KOPT-K1 (cell line): ENCODE results near the gene GARIN1A.

Experiments used
- H3K27ac ChIP-seq: fragments of 200-600 bp; sonication (generic); 2 replicates; pipeline ENCODE4 v1.5.1; 2016; ENCODE audit warnings: antibody characterized with exemption, mild to moderate bottlenecking, low read depth, low read length; ENCODE audit not compliant: poor library complexity, severe bottlenecking
- H3K36me3 ChIP-seq: fragments of 200-600 bp; sonication (generic); 2 replicates; pipeline ENCODE4 v1.5.1; 2017; ENCODE audit warnings: antibody characterized with exemption, mild to moderate bottlenecking, low read length, moderate library complexity; ENCODE audit not compliant: insufficient read depth
- H3K9me3 ChIP-seq: fragments of 200-600 bp; sonication (generic); 2 replicates; pipeline ENCODE4 v1.5.1; 2017; ENCODE audit warnings: antibody characterized with exemption, low read length, mild to moderate bottlenecking; ENCODE audit not compliant: insufficient read depth, poor library complexity, severe bottlenecking

GARIN1A gene

DNA sequence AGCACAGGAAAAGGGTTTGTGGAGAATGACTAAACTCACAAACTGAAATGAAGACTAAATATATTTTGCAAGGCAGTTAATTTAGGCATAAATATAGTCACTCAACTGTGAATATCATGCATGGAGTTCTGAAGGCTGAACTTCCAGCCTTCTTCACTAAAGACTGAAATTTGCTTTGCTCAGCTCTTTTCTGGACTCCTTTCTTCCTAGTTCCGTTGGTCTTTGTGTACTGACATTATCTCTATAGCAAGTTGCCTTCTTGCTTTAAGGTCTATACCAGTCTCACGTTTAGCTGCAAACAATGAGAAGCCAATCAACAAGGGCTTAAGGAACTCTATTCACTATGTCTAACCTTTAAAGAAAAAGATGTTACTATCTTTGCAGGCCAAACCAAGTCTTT lies 22.6 kb downstream of the GARIN1A start:
- H3K36me3 ChIP-seq: no peaks in the 10 kb centered on the region
- H3K27ac ChIP-seq: no peak overlapping the region
- no peaks in the 10 kb centered on the region for H3K9me3 ChIP-seq

- Histone ChIP-seq H3K9me3 (no peaks in the 10 kb centered on the region), H3K27ac (no peak overlapping the region), H3K36me3 (no peaks in the 10 kb centered on the region)
These were observed 25.3 kb downstream of the GARIN1A start for GRCh38 chr7:128697302-128697905.

- H3K9me3 ChIP-seq: no peaks in the 10 kb centered on the region
- no peaks in the 10 kb centered on the region for H3K36me3 ChIP-seq
- H3K27ac ChIP-seq: no peak overlapping the region
These were observed 27.2 kb downstream of the GARIN1A start for GRCh38 chr7:128699196-128699712.

DNA sequence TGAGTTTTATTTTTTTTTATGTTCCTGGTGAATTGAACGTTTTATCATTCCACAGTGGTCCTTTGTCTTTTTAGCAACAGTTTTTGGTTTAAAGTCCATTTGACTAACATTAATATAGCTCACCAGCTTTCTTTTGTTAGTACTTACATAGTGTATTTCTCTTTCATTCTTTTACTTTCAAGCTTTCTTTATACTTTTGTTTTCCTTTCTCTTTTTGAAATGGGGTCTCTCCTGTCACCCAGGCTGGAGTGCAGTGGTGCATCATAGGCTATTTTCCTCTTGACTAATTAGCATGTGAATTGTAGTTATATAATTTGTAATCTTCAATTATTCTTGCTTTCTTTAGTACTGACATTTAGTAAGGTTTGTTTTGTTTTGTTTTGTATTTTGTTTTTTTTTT lies 27.8 kb downstream of the GARIN1A start:
- H3K36me3 ChIP-seq: no peaks in the 10 kb centered on the region
- no peak overlapping the region for H3K27ac ChIP-seq
- no peaks in the 10 kb centered on the region for H3K9me3 ChIP-seq

GRCh38 chr7:128701062-128701785 lies 29.1 kb downstream of the GARIN1A start:
- Histone ChIP-seq H3K9me3 (no peaks in the 10 kb centered on the region), H3K36me3 (no peaks in the 10 kb centered on the region), H3K27ac (no peak overlapping the region)

DNA sequence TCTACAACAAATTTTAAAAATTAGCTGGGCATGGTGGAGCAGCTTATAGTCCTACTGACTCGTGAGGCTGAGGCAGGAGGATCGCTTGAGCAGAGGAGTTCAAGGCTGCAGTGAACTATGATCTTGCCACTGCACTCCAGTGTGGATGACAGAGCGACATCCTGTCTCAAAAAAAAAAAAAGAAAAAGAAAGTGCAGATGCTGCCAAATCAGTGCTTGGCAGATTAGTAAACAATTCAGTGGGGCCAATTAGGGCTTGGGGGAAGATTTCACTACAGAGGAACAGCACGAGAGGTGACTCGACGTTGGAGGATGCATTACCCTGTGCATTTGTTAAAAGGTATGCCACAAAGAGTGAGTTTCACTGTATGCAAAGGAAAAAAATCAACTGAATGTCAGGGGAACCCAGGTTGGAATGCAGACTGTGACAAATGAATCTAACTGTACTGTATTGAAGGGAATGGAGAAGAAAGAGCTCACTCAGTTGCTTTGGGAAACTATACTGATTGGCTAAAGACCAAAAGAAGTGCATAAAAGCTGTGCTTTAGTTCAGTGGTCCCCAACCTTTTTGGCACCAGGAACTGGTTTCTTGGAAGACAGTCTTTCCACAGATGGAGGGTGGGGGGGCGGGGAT lies 31.6 kb downstream of the GARIN1A start:
- Histone ChIP-seq H3K9me3 (no peaks in the 10 kb centered on the region), H3K36me3 (no peaks in the 10 kb centered on the region)

DNA sequence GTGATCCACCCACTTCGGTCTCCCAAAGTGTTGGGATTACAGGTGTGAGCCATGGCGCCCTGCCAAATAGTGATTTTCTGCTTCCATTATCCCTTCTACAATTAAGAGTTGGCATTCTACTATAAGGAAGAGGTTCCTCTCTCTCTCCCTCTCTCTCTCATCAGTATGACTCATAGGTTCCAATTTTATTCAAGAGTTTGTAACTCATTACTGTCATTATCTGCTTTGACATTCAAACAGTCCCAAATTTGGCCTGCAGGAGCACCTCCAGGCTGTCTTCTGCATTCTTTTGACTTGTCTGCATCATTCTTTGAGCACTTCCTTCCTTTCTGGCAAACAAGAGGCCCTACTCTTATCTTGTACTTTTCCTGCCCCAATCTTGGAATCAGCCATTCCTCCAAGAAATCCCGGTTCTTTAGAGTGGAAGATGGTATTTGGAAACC lies 33.8 kb downstream of the GARIN1A start:
- no peaks in the 10 kb centered on the region for H3K36me3 ChIP-seq
- no peak overlapping the region for H3K27ac ChIP-seq
- H3K9me3 ChIP-seq: no peaks in the 10 kb centered on the region

More for the DNA sequence above, 31.6 kb downstream of the GARIN1A start:
- H3K27ac ChIP-seq: no peak overlapping the region

DNA sequence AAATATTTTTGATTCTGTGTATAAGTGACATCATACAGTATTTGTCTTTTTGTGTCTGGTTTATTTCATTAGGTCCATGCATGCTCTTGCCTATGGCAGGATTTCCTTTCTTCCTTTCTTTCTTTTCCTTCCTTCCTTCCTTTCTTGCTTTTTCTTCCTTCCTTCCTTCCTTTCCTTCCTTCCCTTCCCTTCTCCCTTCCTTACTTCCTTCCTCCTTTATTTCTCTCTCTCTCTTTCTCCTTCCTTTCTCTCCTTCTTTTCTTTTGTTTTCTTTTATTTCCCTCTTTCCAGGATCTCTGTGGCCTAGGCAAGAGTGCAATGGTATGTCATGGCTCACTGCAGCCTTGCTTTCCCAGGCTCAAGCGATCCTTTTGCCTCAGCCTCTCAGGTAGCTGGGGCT lies 35.7 kb downstream of the GARIN1A start:
- H3K27ac ChIP-seq: no peak overlapping the region
- H3K36me3 ChIP-seq: no peaks in the 10 kb centered on the region
- H3K9me3 ChIP-seq: no peaks in the 10 kb centered on the region

GRCh38 chr7:128708235-128708634 lies 36.1 kb downstream of the GARIN1A start:
- Histone ChIP-seq H3K27ac (no peak overlapping the region), H3K9me3 (no peaks in the 10 kb centered on the region), H3K36me3 (no peaks in the 10 kb centered on the region)

GRCh38 chr7:128708824-128709223 lies 36.7 kb downstream of the GARIN1A start:
- Histone ChIP-seq H3K9me3 (no peaks in the 10 kb centered on the region), H3K36me3 (no peaks in the 10 kb centered on the region), H3K27ac (no peak overlapping the region)

DNA sequence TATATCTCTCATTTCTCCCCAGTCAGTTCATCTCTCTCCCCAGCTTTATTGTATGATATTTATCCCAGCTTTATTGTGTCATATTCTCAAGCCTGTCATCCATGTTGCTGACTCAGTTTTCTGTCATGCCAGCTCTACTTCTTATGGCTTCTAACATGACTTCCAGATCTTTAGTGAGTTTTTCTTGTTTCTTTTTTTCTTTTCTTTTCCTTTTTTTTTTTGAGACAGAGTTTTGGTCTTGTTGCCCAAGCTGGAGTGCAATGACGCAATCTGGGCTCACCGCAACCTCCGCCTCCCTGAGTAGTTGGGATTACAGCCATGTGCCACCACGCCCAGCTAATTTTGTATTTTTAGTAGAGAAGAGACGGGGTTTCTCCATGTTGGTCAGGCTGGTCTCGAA lies 38.4 kb downstream of the GARIN1A start:
- no peak overlapping the region for H3K27ac ChIP-seq
- no peaks in the 10 kb centered on the region for H3K36me3 ChIP-seq
- H3K9me3 ChIP-seq: no peaks in the 10 kb centered on the region

GRCh38 chr7:128713794-128714193 lies 41.7 kb downstream of the GARIN1A start:
- no peak overlapping the region for H3K27ac ChIP-seq
- H3K36me3 ChIP-seq: no peaks in the 10 kb centered on the region
- H3K9me3 ChIP-seq: no peaks in the 10 kb centered on the region

- Histone ChIP-seq H3K9me3 (no peaks in the 10 kb centered on the region), H3K27ac (no peak overlapping the region), H3K36me3 (no peaks in the 10 kb centered on the region)
These were observed 42.8 kb downstream of the GARIN1A start for GRCh38 chr7:128714701-128715495.

GRCh38 chr7:128718967-128719642 lies 47.0 kb downstream of the GARIN1A start:
- Histone ChIP-seq H3K27ac (no peak overlapping the region), H3K36me3 (no peaks in the 10 kb centered on the region), H3K9me3 (no peaks in the 10 kb centered on the region)
